PFSK-1 (cell line): ENCODE measurements around the gene RNF8.

ENCODE experiments used
- POLR2AphosphoS5 ChIP-seq: IDR thresholded peaks from 2 replicates; pipeline ENCODE4 v1.6.1; 2012; ENCODE audit warnings: low read depth, mild to moderate bottlenecking, control low read depth, low read length, moderate library complexity
- TF ChIP-seq, protein P1 (sequence below), 2 experiments: IDR thresholded peaks; 2 replicates each; pipeline versions ENCODE4 v1.6.1 to v1.8.0; 2011 to 2012; ENCODE audit warnings: low read depth in 2 of 2, low read length in 2 of 2, control low read depth in 1 of 2, inconsistent platforms in 1 of 2, mild to moderate bottlenecking in 1 of 2, moderate library complexity in 1 of 2; ENCODE audit not compliant: insufficient read depth in 1 of 2

DNA sequence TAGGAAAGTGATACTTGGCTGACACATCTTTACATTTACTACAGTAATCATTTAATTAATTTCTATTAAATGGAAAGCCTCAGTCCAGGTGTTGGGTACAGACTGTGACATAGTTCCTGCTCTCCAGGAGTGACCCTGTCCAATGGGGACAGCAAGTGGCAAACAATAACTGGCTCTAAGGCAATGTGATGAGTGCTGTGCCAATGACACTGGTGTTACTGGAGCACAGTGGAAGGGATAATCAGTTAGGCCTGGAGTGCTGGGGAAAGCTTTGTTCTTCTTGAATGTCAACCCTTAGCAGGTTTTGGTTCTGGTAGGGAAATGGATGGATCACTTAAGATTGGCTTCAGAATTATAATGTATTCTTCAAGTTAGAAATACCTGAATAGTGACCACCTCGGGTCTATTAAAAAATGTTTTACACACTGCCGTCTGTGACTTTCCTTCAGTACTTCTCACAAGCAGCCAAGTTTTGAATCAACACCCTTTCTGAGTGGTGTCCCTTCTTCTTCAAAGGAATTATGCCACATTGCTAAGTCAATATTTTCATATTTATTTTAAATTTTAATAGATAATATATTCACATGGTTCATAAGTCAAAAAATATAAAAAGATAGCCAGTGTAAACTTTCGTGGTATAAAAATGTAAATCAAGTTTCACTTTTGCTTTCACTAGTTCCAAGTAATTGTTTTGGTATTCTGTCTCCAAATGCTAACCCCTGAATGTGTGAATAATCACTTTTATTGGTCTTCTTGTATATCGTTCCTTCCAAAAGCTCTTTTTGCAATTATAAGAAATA, 88.8 kb downstream of the RNF8 start:
- no peak for TF ChIP-seq POLR2AphosphoS5
- TF ChIP-seq, protein P1, sequence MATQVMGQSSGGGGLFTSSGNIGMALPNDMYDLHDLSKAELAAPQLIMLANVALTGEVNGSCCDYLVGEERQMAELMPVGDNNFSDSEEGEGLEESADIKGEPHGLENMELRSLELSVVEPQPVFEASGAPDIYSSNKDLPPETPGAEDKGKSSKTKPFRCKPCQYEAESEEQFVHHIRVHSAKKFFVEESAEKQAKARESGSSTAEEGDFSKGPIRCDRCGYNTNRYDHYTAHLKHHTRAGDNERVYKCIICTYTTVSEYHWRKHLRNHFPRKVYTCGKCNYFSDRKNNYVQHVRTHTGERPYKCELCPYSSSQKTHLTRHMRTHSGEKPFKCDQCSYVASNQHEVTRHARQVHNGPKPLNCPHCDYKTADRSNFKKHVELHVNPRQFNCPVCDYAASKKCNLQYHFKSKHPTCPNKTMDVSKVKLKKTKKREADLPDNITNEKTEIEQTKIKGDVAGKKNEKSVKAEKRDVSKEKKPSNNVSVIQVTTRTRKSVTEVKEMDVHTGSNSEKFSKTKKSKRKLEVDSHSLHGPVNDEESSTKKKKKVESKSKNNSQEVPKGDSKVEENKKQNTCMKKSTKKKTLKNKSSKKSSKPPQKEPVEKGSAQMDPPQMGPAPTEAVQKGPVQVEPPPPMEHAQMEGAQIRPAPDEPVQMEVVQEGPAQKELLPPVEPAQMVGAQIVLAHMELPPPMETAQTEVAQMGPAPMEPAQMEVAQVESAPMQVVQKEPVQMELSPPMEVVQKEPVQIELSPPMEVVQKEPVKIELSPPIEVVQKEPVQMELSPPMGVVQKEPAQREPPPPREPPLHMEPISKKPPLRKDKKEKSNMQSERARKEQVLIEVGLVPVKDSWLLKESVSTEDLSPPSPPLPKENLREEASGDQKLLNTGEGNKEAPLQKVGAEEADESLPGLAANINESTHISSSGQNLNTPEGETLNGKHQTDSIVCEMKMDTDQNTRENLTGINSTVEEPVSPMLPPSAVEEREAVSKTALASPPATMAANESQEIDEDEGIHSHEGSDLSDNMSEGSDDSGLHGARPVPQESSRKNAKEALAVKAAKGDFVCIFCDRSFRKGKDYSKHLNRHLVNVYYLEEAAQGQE (IDR thresholded peaks at IDR 0.05; ENCODE audit: insufficient read depth in 1 of 2, low read depth in 2 of 2, low read length in 2 of 2): no peak
